Measurements from ENCODE around the gene TWF2.

DNA sequence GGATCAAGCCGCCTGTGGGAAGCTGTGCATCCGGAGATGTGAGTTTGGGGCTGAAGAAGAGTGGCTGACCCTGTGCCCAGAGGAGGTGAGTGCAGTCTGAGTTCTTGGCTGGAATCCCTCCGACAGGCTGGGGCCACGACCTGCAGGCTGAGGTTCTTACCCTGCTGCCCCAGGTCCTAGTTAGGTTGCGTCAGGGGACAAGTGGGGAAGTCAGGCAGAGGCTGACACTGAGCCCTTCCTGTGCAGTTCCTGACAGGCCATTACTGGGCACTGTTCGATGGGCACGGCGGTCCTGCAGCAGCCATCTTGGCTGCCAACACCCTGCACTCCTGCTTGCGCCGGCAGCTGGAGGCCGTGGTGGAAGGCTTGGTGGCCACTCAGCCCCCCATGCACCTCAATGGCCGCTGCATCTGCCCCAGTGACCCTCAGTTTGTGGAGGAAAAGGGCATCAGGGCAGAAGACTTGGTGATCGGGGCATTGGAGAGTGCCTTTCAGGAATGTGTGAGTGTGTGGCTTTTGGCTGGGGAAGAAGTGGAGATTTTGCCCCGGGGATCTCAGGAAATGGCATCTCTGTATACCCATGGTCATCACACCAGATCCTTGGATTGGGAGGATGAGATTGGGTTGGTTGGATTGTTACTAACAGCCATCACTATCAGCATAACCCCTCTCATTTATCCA lies 7.9 kb upstream of the TWF2 start:
- TF ChIP-seq, protein P1, sequence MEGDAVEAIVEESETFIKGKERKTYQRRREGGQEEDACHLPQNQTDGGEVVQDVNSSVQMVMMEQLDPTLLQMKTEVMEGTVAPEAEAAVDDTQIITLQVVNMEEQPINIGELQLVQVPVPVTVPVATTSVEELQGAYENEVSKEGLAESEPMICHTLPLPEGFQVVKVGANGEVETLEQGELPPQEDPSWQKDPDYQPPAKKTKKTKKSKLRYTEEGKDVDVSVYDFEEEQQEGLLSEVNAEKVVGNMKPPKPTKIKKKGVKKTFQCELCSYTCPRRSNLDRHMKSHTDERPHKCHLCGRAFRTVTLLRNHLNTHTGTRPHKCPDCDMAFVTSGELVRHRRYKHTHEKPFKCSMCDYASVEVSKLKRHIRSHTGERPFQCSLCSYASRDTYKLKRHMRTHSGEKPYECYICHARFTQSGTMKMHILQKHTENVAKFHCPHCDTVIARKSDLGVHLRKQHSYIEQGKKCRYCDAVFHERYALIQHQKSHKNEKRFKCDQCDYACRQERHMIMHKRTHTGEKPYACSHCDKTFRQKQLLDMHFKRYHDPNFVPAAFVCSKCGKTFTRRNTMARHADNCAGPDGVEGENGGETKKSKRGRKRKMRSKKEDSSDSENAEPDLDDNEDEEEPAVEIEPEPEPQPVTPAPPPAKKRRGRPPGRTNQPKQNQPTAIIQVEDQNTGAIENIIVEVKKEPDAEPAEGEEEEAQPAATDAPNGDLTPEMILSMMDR (IDR thresholded peaks at IDR 0.05), result no peak
- TF ChIP-seq POLR2A (IDR thresholded peaks at IDR 0.05), result no peak

Data from adrenal gland (tissue), 5 donors.